Hair follicular keratinocyte (primary cell): Measurements from ENCODE around the gene SFTPD. TPM values are rescaled to one million over a fixed set of nuclear protein-coding genes. Genes with fewer than 3 reads are reported as not detected.

Source experiments
- total RNA-seq: library from RNA; depleted of rRNA; stranded (reverse); fragments of >200 nt; gene quantifications from 2 replicates; pipeline ENCODE4 v1.2.3, GENCODE V29; 2015

Gene SFTPD
- 0.08 TPM in 1 of 2 replicates, not detected in the other for total RNA-seq

DNA sequence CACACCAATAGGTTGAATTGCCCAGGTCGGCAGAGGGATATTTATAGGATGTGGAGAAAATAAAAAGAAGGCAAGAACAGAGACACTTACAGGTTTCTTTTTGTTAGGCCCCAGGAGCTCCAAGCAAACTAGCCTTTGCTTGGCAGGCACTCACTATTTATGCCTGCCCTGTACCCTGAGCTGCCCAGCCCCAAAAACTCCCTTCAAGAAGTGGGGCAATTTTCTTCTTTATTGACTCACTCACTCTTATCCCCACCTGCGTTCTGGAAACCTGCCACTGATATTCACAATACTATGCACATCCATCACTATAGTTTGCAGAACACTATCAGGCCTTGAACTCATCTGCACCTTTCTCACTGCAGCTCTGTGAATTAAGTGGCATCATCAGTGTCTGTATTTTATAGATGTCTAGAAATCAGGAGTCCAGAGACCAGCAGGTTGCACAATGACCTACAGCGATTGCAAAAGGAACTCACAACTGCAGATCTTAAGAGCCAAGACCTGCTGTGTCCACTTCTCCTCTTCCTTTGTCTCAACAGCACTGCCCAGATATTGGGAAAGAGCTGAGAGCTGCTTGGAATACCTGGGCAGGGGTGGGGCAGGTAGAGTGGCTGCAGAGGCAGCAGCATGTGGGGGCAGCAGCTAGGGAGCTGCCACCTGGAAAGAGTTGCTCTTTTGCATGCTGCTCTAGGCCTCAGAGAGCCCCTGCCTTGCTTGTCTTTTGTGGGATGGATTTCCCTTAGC, at the start of gene SFTPD:
SFTPD (minus strand) TSS at position 130 of the 747 bp plus-strand sequence. CDS start 2,446 bp downstream, outside the sequence.

Other genes with a start within 250 kb of the SFTPD start
- 0.62 and 0.99 TPM in 2 replicates for gene NUTM2B, start 245.9 kb downstream of the SFTPD start, total RNA-seq
- 0.30 TPM in 1 of 2 replicates, not detected in the other for gene NUTM2E, start 122.4 kb downstream of the SFTPD start, total RNA-seq
- gene TMEM254, start 129.6 kb upstream of the SFTPD start, total RNA-seq: 12.9 and 31.2 TPM in 2 replicates
- not detected in 2 replicates for gene PLAC9, start 183.6 kb upstream of the SFTPD start, total RNA-seq